ENCODE measurements around the gene NDUFV3.

Gene NDUFV3

GRCh38 chr21:42848932-42849758 is 44.0 kb upstream of the NDUFV3 start:
- H3K4me3 ChIP-seq (ENCODE audit: control insufficient read depth, low read depth, low read length), result no peak overlapping the region
- no peak for TF ChIP-seq CTCF (IDR thresholded peaks at IDR 0.05; ENCODE audit: control insufficient read depth, insufficient read depth, low read depth, low read length, missing control alignments)
- no peak for DNase-seq (ENCODE audit: low read depth)

DNA sequence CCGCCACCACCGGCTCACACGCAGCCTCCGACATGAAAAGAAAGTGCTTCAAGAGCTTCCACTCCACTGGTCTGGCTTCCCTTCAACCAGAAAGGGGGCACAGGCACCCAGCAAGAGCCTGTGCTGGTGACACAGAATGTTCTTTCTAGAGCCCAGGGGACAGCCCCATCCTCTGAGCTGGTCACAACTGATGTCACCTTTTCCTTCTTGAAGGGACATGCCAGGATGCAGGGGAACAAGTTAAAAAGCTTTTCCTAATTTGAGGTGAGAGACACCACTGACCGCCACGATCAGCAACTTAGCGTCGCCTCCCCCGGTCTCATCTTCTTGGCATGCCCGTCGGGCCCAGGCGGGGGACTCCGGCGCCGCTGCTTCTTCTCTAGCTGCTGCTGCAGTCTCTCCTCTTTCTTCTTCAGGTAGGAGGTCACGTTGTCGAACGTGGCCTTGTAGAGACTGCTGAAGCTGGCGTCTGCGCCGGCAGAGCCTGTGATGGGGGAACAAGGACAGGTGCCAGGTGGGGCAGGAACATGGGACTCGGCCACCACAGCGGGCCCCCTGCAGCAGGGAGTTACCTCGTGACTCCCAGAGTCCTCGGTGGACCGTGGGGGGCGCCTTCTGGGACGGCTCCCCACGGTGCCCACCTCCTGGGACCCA is 43.2 kb upstream of the NDUFV3 start:
- H3K4me3 ChIP-seq (ENCODE audit: control insufficient read depth, low read depth, low read length), result no peak overlapping the region
- TF ChIP-seq CTCF (IDR thresholded peaks at IDR 0.05; ENCODE audit: control insufficient read depth, insufficient read depth, low read depth, low read length, missing control alignments), result no peak
- no peak for DNase-seq (ENCODE audit: low read depth)

GRCh38 chr21:42850463-42850862 is 42.6 kb upstream of the NDUFV3 start:
- no peak for TF ChIP-seq CTCF (IDR thresholded peaks at IDR 0.05; ENCODE audit: control insufficient read depth, insufficient read depth, low read depth, low read length, missing control alignments)
- DNase-seq (ENCODE audit: low read depth), result no peak
- no peak overlapping the region for H3K4me3 ChIP-seq (ENCODE audit: control insufficient read depth, low read depth, low read length)

DNA sequence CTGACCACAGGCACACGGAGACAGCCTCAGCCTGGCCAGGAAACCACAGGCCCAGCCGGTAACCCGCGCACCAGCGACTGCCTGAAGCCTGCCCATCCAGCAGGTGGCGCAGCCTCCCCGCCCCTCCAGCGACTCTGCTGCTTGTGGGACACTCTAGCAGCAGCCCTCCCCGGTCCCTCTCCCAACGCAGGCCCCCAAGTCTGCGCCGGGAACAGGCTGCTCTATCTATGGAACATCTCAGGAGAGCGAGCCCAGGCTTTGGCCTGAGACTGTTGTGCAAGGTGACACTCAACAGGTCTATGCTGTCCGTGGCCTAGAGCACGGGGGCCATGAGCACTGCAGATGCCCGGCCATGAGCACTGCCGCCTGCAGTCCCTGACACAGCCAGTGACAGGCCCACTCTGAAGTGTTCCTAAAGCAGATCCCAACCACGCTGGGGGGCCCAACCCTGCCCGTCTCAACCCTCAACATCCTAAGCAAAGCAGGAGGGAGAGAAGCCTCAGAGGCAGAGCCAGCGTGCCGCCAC is 42.2 kb upstream of the NDUFV3 start:
- TF ChIP-seq CTCF (IDR thresholded peaks at IDR 0.05; ENCODE audit: control insufficient read depth, insufficient read depth, low read depth, low read length, missing control alignments), result peak; percentile 36
- no peak for DNase-seq (ENCODE audit: low read depth)
- H3K4me3 ChIP-seq (ENCODE audit: control insufficient read depth, low read depth, low read length), result no peak overlapping the region

DNA sequence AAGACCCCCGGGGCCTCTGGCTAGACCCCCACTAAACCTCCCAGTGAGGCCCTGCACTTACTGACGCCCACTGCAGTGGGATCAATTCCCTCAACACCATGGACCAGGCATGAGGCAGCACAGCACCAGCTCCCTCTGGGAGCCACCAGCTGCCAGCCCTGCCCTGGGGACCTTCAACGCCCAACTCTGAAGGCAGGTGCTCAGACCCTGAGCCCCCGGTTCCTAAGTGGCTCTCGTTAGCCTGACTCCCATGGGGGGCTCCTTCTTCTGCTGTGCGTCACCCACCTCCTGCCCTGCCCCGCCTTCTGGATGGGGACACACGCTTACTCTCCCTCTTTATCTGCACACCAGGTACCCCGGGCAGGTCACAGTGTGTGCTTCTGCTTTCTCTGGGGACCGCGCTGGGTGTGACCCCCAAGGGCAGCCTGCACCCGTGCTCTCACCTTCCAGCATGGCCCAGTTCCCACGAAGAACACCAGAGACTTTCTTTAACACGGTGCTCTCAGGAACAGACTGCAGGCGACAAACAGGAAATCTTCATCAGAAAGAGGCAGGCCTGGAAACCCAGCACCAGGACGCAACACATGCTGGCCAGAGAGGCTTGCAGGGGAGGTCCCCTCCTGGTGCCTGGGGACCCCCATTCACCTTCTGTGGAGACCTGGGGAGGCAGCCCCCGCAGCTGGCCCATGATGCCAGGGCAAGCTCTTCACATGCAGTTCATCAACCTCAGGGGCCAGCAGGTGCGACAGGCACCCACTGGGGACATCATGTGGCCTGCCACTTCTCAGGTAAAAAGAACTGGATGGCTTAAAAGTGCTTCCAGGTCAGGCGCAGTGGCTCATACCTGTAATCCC is 41.1 kb upstream of the NDUFV3 start:
- no peak overlapping the region for H3K4me3 ChIP-seq (ENCODE audit: control insufficient read depth, low read depth, low read length)
- TF ChIP-seq CTCF (IDR thresholded peaks at IDR 0.05; ENCODE audit: control insufficient read depth, insufficient read depth, low read depth, low read length, missing control alignments), result no peak
- no peak for DNase-seq (ENCODE audit: low read depth)

DNA sequence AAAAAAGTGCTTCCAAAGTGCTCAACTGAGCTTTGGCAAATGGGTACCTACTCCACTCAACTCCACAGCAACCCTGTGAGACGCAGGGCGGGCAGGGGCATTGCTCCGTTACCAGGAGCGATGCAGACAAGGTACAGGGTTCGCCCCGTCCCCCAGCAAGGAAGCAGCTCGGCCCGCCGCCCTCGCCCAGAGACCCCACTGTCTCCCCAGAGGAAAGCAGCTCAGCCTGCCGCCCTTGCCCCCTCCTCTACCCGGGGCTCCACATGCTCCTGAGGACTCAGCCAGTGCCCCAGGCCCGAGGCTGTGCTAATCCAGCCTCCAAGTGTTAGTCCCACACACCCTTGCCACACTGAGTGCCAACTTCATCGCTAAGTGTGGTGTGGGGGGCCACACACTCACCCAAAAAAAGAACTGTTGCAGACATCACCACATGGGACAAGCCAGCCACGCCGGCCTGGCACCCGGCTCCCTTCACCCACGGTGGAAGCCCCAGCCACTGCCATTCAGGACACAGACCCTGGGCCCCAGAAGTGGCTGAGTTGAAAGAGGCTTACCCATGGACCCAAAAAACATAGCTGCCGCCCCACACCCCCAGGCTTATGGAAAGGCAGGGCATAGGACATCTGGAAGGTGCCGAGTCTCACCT is 40.1 kb upstream of the NDUFV3 start:
- no peak for TF ChIP-seq CTCF (IDR thresholded peaks at IDR 0.05; ENCODE audit: control insufficient read depth, insufficient read depth, low read depth, low read length, missing control alignments)
- DNase-seq (ENCODE audit: low read depth), result no peak
- H3K4me3 ChIP-seq (ENCODE audit: control insufficient read depth, low read depth, low read length), result no peak overlapping the region
